Activated gamma-delta T cell treated with Interleukin-2 at 50 U/mL for 16 hours (primary cell): ENCODE data around the gene RPL13A.
"Not testable (repeated sequence)": the region's sequence is repeated elsewhere in the genome, so short reads cannot be mapped to it uniquely, and the experiment has no call there.

Experiments used
- DNase-seq: peaks from one replicate; pipeline ENCODE4 v3.0.0-alpha.2; 2020

The RPL13A gene

DNA sequence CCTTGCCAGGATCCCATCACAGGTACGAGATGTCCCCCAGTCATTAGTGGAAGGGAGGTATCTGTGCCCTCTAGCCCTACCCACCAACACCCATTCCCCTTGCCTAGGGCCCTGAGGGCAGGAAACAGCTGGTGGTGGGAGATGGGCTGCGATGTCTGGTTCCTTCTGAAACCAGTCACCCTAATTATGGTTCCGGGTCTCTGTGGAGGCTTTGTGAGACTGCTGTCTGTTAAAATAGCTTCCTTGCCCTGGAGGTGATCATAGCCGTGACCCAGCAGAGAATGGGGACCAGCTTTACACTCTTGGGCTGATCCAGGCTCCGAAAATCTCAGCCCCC is 28.9 kb upstream of the RPL13A start:
- no peak for DNase-seq

DNA sequence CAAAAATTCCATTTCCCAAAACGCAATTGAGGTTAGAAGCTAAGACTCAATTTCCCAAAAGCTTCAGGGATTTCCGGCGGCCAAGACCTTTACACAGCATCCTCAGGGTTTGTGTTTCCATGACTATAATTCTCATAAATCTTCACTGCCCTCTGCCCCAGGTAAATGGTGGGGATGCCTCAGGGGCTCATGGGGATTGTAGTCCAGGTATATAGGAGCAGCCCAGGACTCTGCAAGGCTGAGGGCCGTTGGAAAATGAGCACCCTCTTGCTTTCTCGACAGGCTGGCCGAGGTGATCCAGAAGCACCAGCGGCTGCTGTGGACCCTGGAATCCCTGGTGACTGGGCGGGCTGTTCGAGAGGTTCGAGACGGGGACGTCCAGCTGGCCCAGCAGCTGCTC is 28.0 kb upstream of the RPL13A start:
- DNase-seq: no peak

GRCh38 chr19:49461130-49461529 is 26.3 kb upstream of the RPL13A start:
- not testable (repeated sequence) for DNase-seq

- DNase-seq: no peak
These were observed 25.8 kb upstream of the RPL13A start for GRCh38 chr19:49461656-49462055.

GRCh38 chr19:49462492-49462891 is 24.9 kb upstream of the RPL13A start:
- no peak for DNase-seq

GRCh38 chr19:49463960-49464740 is 23.3 kb upstream of the RPL13A start:
- DNase-seq: no peak

- DNase-seq: no peak
These were observed 22.0 kb upstream of the RPL13A start for GRCh38 chr19:49465371-49465770.

- DNase-seq: no peak
These were observed 19.2 kb upstream of the RPL13A start for GRCh38 chr19:49468199-49468598.

DNA sequence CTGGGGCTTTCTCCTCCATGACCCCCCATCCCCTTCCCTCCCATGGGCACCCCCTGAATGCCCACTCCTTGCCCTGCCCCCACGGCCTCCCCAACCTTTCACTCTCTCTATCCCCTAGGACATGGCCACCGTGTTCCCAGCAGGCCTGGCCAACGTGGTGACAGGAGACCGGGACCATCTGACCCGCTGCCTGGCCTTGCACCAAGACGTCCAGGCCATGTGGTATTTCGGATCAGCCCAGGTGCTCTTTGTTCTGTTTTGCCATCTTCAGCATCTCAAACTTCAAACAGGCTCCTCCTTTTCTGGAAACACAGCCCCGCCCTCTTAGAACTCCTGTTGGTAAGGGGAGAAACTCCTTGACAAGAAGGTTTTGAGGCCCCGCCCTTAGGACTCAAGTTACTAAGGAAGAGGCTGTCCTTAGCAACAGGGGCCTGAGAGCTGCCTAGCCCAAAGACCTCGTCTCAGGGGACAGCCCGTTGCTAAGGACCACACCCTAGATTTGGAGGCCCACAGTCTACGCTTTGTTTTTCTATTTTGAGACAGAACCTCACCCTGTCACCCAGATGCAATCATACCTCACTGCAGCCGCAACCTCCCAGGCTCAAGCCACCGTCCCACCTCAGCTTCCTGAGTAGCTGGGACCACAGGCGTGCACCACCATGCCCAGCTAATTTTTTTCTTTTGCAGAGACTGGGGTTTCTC is 18.5 kb upstream of the RPL13A start:
- DNase-seq: peak; percentile 83

GRCh38 chr19:49469828-49470614 is 17.4 kb upstream of the RPL13A start:
- DNase-seq: peak; percentile 74

GRCh38 chr19:49470615-49470978 is 16.8 kb upstream of the RPL13A start:
- no peak for DNase-seq

GRCh38 chr19:49472936-49473335 is 14.5 kb upstream of the RPL13A start:
- DNase-seq: no peak

DNA sequence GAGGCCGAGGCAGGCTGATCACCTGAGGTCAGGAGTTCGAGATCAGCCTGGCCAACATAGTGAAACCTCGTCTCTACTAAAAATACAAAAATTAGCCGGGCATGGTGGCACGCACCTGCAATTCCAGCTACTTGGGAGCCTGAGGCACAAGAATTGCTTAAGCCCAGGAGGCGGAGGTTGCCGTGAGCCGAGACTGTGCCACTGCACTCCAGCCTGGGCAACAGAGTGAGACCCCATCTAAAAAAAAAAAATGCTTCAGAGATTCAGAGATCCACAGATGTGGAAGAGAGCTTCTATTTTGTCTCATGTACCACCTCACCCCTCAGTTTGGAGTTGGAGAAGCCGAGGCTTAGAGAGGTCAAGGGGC is 13.9 kb upstream of the RPL13A start:
- DNase-seq: not testable (repeated sequence)

DNA sequence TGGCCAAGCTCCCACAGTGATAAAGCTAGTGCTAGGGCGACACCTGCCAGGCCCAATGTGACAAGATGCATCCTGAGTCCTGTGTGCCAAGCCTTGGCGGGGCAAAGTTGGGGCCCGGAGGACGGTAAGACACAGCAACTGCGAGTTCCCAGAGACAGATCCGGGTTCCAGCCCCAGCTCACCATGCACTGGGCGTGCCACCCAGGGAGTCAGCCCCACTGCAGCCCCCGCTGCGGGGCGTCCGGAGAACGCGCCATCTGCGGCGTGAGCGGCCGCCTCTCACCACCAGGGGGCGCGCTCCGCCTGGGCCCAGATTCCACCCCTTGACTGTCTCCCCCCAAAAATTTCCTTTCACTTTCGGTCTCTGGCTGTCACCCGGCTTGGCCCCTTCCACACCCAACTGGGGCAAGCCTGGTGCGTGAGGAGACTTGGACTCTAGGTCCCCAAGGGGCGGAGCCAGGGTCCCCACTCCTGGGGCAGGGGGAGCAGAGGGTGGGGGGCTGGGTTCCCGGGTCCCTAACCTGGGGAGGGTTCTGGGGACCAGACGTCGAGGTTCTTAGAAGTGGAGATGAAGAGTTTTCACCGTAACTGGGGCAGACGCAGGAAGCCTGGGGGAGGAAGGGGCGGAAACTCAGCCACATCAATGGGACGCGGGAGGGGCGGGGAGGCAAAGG is 13.4 kb upstream of the RPL13A start, which contains the start of gene FLT3LG:
Gene FLT3LG (plus strand): TSS at position 348 of the 674 bp plus-strand sequence. CDS start 425 bp downstream, outside the sequence.
- DNase-seq: peak; percentile 89

GRCh38 chr19:49474542-49474924 is 12.9 kb upstream of the RPL13A start:
- DNase-seq: no peak

DNA sequence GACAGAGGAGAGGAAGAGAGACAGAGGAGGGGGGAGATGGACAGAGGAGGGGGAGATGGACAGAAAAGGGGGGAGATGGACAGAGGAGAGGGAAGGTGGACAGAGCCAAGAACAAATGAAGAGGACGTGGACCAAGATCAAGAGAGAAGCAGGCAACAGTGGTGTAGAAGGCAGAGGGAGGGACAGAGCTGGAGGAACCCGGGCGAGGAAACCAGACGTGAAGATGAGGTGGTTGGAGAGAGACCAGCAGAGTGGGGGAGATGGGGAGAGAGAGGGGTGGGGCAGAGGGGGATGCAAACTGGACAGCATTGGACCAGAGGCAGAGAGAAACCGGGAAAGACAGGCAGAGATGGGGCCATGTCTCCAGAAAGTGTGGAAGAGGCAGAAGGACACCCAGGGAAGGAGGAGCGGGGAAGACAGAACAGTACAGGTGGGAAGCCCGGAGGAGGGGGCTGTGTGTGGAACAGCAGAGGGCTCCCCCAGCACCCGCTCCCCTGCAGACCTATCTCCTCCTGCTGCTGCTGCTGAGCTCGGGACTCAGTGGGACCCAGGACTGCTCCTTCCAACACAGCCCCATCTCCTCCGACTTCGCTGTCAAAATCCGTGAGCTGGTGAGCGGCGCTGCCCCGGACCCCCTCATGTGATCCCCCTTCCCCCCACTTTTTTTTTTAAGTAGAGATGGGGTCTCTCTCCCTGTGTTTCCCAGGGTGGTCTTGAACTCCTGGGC is 12.1 kb upstream of the RPL13A start:
- no peak for DNase-seq

GRCh38 chr19:49475995-49476880 is 11.2 kb upstream of the RPL13A start:
- DNase-seq: peak; percentile 60

- DNase-seq: no peak
These were observed 7.3 kb upstream of the RPL13A start for GRCh38 chr19:49479975-49480628.

DNA sequence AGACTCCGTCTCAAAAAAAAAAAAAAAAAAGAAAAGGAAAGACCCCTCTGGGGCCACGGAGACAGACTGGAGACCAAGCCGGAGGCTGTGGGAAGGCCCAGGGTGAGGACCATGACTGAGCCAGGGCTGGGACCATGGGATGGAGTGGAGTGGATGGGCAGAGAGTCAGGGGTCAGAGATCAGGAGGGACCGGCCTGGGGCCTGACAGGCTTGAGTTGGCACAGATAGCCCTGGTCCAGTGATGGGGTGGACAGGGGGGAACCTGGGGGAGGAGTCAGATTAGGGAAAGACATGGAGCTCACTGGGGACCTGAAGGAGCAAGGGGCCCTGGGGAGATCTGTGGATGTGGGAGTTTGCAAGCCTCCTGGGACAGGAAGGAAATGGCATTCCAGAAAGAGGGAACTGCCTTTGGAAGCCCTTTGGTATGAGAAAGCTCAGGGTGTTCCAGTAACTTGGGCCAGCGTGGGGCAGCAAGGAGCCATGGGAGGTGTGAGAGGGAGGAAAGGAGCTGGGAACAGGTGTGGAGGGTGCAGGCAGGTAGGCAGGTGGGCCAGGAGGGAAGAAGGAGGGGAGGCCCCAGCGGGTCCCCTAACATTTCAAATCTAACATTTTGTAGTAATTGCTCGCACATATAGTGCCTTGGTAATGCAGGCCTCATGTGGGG is 6.3 kb upstream of the RPL13A start:
- no peak for DNase-seq

GRCh38 chr19:49486232-49486631 is 1.2 kb upstream of the RPL13A start:
- DNase-seq: no peak
